B cell (primary cell): ENCODE measurements around the gene SMIM41. TPM values are rescaled to one million over a fixed set of nuclear protein-coding genes. Genes with fewer than 3 reads are reported as not detected.

Experiments
- ATAC-seq: fragments of 200-7000 bp; cut with Tn5 transposase; one replicate; pipeline ENCODE4 v1.10.0; 2021; ENCODE audit warnings: low read depth, mild to moderate bottlenecking, moderate number of reproducible peaks, moderate library complexity
- CTCF ChIA-PET: fragments of 350-600 bp; sonication (Branson Sonifier 250); formaldehyde crosslinking; loops from one replicate; lab custom pipeline; 2021; ENCODE audit warnings: antibody characterized with exemption, inconsistent platforms; lab: Charles Lee
- POLR2A ChIA-PET: fragments of 350-600 bp; sonication (Branson Sonifier 250); formaldehyde crosslinking; loops from one replicate; lab custom pipeline; 2021; ENCODE audit warnings: antibody characterized with exemption; lab: Charles Lee
- DNase-seq: peaks from one replicate; pipeline ENCODE4 v3.0.0; 2013
- H2AFZ ChIP-seq: 2 replicates; pipeline ENCODE4 v1.6.1; 2012; ENCODE audit warnings: mild to moderate bottlenecking, low read depth, low read length; ENCODE audit not compliant: insufficient read depth, poor library complexity, severe bottlenecking
- H3K27ac ChIP-seq, 2 donors: 1 replicate in 1 of 2; 2 replicates in 1 of 2; pipeline ENCODE4 v1.5.1; 2012 to 2013; ENCODE audit warnings: low read length in 2 of 2, mild to moderate bottlenecking in 2 of 2, moderate library complexity in 1 of 2
- H3K27me3 ChIP-seq, 4 experiments: fragments of 200-600 bp in 1 of 4; sonication (generic) in 1 of 4; replicated peaks in 1 of 4; 1 replicate in 2 of 4; 2 replicates in 2 of 4; pipeline versions ENCODE4 v1.6.1 to v1.7.0; 2013 to 2016; ENCODE audit warnings: low read length in 3 of 4, mild to moderate bottlenecking in 2 of 4, mixed read lengths in 1 of 4, moderate library complexity in 1 of 4; ENCODE audit not compliant: insufficient read depth in 4 of 4, control insufficient read depth in 3 of 4; ENCODE audit errors: control extremely low read depth in 1 of 4
- H3K36me3 ChIP-seq, 2 experiments: replicated peaks in 1 of 2; 1 replicate in 1 of 2; 2 replicates in 1 of 2; pipeline versions ENCODE4 v1.6.1 to v1.7.1; 2013; ENCODE audit warnings: low read length in 1 of 2; ENCODE audit not compliant: insufficient read depth in 2 of 2, control insufficient read depth in 1 of 2; ENCODE audit errors: control extremely low read depth in 1 of 2, extremely low read depth in 1 of 2
- H3K4me1 ChIP-seq, 2 donors: fragments of 200-600 bp in 1 of 2; sonication (generic) in 1 of 2; 1 replicate in 1 of 2; 2 replicates in 1 of 2; pipeline versions ENCODE4 v1.5.1 to v1.6.1; 2013 to 2017; ENCODE audit warnings: low read length in 2 of 2; ENCODE audit not compliant: control insufficient read depth in 2 of 2, insufficient read depth in 2 of 2
- H3K4me2 ChIP-seq: replicated peaks from 2 replicates; pipeline ENCODE3; 2012; ENCODE audit warnings: mild to moderate bottlenecking, low read depth, low read length; ENCODE audit not compliant: poor library complexity, severe bottlenecking
- H3K4me3 ChIP-seq, 5 experiments: fragments of 200-600 bp in 1 of 5; sonication (generic) in 1 of 5; 1 replicate in 3 of 5; 2 replicates in 2 of 5; pipeline versions ENCODE4 v1.5.1 to v1.7.0; 2011 to 2016; ENCODE audit warnings: low read length in 4 of 5, mild to moderate bottlenecking in 4 of 5, low read depth in 2 of 5, control low read depth in 1 of 5, moderate library complexity in 1 of 5; ENCODE audit not compliant: insufficient read depth in 1 of 5; ENCODE audit errors: control extremely low read depth in 1 of 5, extremely low read depth in 1 of 5
- H3K79me2 ChIP-seq: fragments of 200-600 bp; sonication (generic); one replicate; pipeline ENCODE4 v1.6.0; 2016; ENCODE audit warnings: low read length; ENCODE audit not compliant: control insufficient read depth, insufficient read depth
- H3K9ac ChIP-seq: fragments of 200-600 bp; sonication (generic); 2 replicates; pipeline ENCODE4 v1.6.1; 2017; ENCODE audit warnings: mild to moderate bottlenecking, low read length, moderate library complexity
- H3K9me3 ChIP-seq, 3 donors: one replicate each; pipeline versions ENCODE4 v1.6.1 to v1.7.1; 2013; ENCODE audit warnings: low read length in 2 of 3; ENCODE audit not compliant: control insufficient read depth in 2 of 3, insufficient read depth in 1 of 3; ENCODE audit errors: control extremely low read depth in 1 of 3
- H4K20me1 ChIP-seq: 2 replicates; pipeline ENCODE4 v1.6.0; 2012; ENCODE audit warnings: mild to moderate bottlenecking, low read length; ENCODE audit not compliant: insufficient read depth, control insufficient read depth, poor library complexity, severe bottlenecking
- H3K27ac Mint-ChIP-seq: one replicate; pipeline ENCODE4 v1.8.0; 2021; ENCODE audit warnings: mixed read lengths
- H3K27me3 Mint-ChIP-seq: one replicate; pipeline ENCODE4 v1.8.0; 2021; ENCODE audit warnings: mixed read lengths
- H3K4me1 Mint-ChIP-seq: one replicate; pipeline ENCODE4 v1.8.0; 2021; ENCODE audit warnings: mixed read lengths
- H3K4me3 Mint-ChIP-seq: one replicate; pipeline ENCODE4 v1.8.0; 2021; ENCODE audit warnings: mixed read lengths
- H3K9me3 Mint-ChIP-seq: one replicate; pipeline ENCODE4 v1.8.0; 2022; ENCODE audit warnings: mixed read lengths; ENCODE audit not compliant: insufficient read depth
- CTCF ChIP-seq: fragments of 200-600 bp; IDR thresholded peaks from one replicate; pipeline ENCODE4 v1.8.0; 2022; ENCODE audit warnings: antibody characterized with exemption, mild to moderate bottlenecking
- EZH2 ChIP-seq: IDR thresholded peaks from 2 replicates; pipeline ENCODE4 v1.6.1; 2012; ENCODE audit warnings: borderline replicate concordance, low read depth, mild to moderate bottlenecking, moderate library complexity, low read length; ENCODE audit not compliant: insufficient read depth, poor library complexity, severe bottlenecking
- WGBS: methylation state at CpG from one replicate; pipeline ENCODE4 v1.1.5; 2013; ENCODE audit warnings: missing lambda C conversion rate; ENCODE audit not compliant: insufficient coverage; 5-methylcytosine and 5-hydroxymethylcytosine counted together
- intact Hi-C: fragments of 100-400 bp; cut with micrococcal nuclease; formaldehyde crosslinking; loops from one replicate; pipeline ENCODE4 v1.10.0; 2022
- polyA plus RNA-seq: library from polyadenylated mRNA; depleted of rRNA; stranded (reverse); fragments of >200 nt; gene quantifications from 2 replicates; pipeline ENCODE4 v1.2.3, GENCODE V29; 2012
- total RNA-seq, 2 donors: library from RNA; stranded (reverse); fragments of 120-200 nt in 1 of 2; gene quantifications; 1 replicate in 1 of 2; 2 replicates in 1 of 2; pipeline versions ENCODE4 v1.2.3 to v1.2.4, GENCODE V29; 2013 to 2022

SMIM41 gene
- total and polyA plus RNA-seq, 2 donors (not counting 1 experiment from before 2014, with no cell fraction given) = 0.12 TPM; not detected in 1

GRCh38 chr12:52091061-52091460 is 11.6 kb downstream of the SMIM41 start:
- Histone ChIP-seq H3K9ac (no peak overlapping the region), H4K20me1 (no peaks in the 10 kb centered on the region), H2AFZ (no peak overlapping the region), H3K9me3 (no peaks in the 10 kb centered on the region), H3K4me3 (no peak overlapping the region), H3K27ac (no peak overlapping the region), H3K27me3 (peaks cover 0 to 21% (median 3%) of the 10 kb centered on the region in 4 experiments), H3K79me2 (no peaks in the 10 kb centered on the region), H3K36me3 (no peaks in the 10 kb centered on the region), H3K4me2 (no peak overlapping the region), H3K4me1 (peaks cover 11 to 13% of the 10 kb centered on the region in 2 donors)
- DNase-seq (no peak), ATAC-seq (no peak)
- peaks cover 14% of the 10 kb centered on the region for H3K4me1 Mint-ChIP-seq
- ChIA-PET CTCF (interaction anchor here (0.6 to 34.6 kb wide), 8 partner anchors 10 to 119 kb away, joined by 3 to 1315 read pairs (median 3); no protein-coding TSS in a partner anchor), POLR2A (interaction anchor here (0.6 kb wide), 1 partner anchor 1362 kb away, joined by 4 read pairs; no protein-coding TSS in a partner anchor)
- no peak for TF ChIP-seq CTCF
- TF ChIP-seq EZH2 = no peak
- 28% methylated on average over 3 of the region's 3 CpGs for WGBS
- H3K4me3 Mint-ChIP-seq = no peak overlapping the region
- H3K9me3 Mint-ChIP-seq = no peaks in the 10 kb centered on the region
- H3K27ac Mint-ChIP-seq = no peak overlapping the region
- intact Hi-C loops = no loop called here
- peaks cover 45% of the 10 kb centered on the region for H3K27me3 Mint-ChIP-seq

- WGBS = 92% methylated on average over 5 of the region's 8 CpGs
- no peak overlapping the region for H3K27ac Mint-ChIP-seq
- CTCF ChIA-PET = interaction anchor here (0.6 to 34.6 kb wide), 7 partner anchors 10 to 120 kb away, joined by 3 to 1315 read pairs (median 3); no protein-coding TSS in a partner anchor
Observed at GRCh38 chr12:52091869-52092268, 12.4 kb downstream of the SMIM41 start.

More at GRCh38 chr12:52091869-52092268, 12.4 kb downstream of the SMIM41 start:
- Histone ChIP-seq H2AFZ (no peak overlapping the region), H3K27me3 (peaks cover 0 to 20% (median 3%) of the 10 kb centered on the region in 4 experiments), H3K4me3 (no peak overlapping the region), H3K4me1 (peaks cover 11 to 13% of the 10 kb centered on the region in 2 donors), H4K20me1 (no peaks in the 10 kb centered on the region), H3K9ac (no peak overlapping the region), H3K36me3 (no peaks in the 10 kb centered on the region), H3K27ac (no peak overlapping the region), H3K79me2 (no peaks in the 10 kb centered on the region), H3K4me2 (no peak overlapping the region), H3K9me3 (no peaks in the 10 kb centered on the region)
- H3K27me3 Mint-ChIP-seq = peaks cover 45% of the 10 kb centered on the region
- intact Hi-C loops = no loop called here
- H3K9me3 Mint-ChIP-seq = no peaks in the 10 kb centered on the region
- no peak for TF ChIP-seq EZH2
- TF ChIP-seq CTCF = no peak
- no peak for ATAC-seq
- DNase-seq = no peak
- no peak overlapping the region for H3K4me3 Mint-ChIP-seq
- POLR2A ChIA-PET = no interaction called here
- H3K4me1 Mint-ChIP-seq = peaks cover 14% of the 10 kb centered on the region
